ENCODE measurements around the gene GPRASP2.
"Not testable (repeated sequence)": the region's sequence is repeated elsewhere in the genome, so short reads cannot be mapped to it uniquely, and the experiment has no call there.

DNA sequence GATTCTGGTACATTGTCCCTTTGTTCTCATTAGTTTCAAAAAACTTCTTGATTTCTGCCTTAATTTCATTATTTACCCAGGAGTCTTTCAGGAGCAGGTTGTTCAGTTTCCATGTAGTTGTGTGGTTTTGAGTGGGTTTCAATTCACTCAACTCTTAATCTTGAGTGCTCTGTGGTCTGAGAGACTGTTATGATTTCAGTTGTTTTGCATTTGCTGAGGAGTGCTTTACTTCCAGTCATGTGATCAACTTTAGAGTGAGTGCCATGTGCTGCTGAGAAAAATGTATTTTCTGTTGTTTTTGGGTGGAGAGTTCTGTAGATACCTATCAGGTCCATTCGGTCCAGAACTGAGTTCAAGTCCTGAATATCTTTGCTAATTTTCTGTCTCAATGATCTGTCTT lies 45.2 kb upstream of the GPRASP2 start:
- TF ChIP-seq, protein P1, sequence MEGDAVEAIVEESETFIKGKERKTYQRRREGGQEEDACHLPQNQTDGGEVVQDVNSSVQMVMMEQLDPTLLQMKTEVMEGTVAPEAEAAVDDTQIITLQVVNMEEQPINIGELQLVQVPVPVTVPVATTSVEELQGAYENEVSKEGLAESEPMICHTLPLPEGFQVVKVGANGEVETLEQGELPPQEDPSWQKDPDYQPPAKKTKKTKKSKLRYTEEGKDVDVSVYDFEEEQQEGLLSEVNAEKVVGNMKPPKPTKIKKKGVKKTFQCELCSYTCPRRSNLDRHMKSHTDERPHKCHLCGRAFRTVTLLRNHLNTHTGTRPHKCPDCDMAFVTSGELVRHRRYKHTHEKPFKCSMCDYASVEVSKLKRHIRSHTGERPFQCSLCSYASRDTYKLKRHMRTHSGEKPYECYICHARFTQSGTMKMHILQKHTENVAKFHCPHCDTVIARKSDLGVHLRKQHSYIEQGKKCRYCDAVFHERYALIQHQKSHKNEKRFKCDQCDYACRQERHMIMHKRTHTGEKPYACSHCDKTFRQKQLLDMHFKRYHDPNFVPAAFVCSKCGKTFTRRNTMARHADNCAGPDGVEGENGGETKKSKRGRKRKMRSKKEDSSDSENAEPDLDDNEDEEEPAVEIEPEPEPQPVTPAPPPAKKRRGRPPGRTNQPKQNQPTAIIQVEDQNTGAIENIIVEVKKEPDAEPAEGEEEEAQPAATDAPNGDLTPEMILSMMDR (IDR thresholded peaks at IDR 0.05; ENCODE audit: poor library complexity, severe bottlenecking) = not testable (repeated sequence)
- not testable (repeated sequence) for TF ChIP-seq SMC3 (conservative IDR thresholded peaks at IDR 0.05; ENCODE audit: poor library complexity)
